AG08395 (cell line): Measurements from ENCODE around the gene MARCO.
"Not testable (repeated sequence)": the region's sequence is repeated elsewhere in the genome, so short reads cannot be mapped to it uniquely, and the experiment has no call there.

Experiments
- DNase-seq: peaks from one replicate; pipeline ENCODE4 v3.0.0; 2012; ENCODE audit warnings: mixed read lengths, low spot score

MARCO gene

DNA sequence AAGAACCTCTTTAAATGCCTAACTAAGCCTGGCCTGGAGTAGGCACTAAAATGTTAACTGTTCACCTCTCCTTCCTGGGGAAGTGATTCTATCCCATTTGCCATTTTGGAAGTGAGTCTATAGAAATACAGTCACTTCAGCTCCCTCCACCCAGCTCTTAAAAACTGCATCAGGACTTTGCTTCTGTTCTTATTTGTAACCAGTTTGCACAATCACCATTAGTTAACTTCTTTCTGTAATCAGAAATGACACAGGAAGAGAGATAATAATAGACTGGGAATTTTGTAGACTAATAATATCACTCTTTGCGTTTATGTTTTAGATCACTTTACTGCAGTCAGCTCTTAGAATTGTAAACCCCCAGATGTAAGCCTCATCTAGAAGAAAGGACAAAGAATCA, 16.0 kb upstream of the MARCO start:
- DNase-seq = no peak

DNA sequence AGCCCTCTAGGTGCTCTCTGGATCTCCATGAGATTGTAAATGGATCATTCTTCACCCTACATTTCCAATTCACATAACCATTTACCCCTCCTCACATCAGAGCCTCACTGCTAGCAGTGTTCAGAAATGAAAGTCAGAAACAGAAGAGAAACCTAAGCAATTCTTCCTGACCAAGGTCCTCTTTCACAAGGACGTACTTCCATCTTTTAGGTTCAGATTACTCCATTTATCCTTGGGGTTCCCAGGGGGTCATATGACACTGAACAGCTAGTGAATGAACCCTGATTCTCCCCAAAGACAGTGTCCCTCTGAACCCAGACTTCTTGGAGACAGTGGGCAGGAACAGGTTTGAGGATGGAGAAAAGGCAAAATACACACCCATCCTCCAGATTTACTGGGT, 12.9 kb upstream of the MARCO start:
- no peak for DNase-seq

DNA sequence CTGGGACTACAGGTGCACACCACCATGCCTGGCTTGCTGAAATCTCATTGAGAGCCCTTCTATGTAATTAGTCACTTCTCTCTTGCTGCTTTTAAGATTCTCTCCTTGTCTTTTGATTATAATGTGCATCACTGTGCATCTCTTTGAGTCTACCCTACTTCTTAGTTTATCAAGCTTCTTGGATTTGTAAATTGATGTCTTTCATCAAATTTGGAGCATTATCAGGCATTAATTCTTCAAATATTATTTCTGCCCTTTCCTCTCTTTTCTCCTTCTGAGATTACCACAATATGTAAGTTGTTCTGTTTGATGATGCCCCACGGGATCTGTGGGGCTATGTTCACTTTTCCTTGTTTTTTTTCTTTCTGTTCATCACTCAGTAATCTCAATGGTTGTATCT, 9.0 kb upstream of the MARCO start:
- DNase-seq = no peak

DNA sequence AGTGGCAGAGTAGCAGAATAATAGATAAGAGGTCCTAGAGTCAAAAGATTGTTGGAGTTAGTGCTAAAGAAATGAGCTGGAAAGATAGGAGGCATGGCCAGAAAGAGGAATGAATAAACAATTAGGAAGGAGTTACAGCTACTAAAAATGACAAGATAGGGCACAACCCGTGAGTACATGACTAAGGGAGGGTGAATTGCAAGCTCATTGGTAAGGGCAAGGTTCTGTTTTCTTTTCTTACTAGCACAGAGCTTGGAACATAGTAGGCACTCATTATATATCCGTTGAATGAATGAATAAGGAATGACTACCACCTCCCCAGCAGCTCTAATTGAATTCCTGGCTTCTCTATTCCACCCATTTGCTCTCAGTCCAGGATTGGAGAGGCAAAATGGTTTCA, 5.7 kb upstream of the MARCO start:
- DNase-seq = no peak

DNA sequence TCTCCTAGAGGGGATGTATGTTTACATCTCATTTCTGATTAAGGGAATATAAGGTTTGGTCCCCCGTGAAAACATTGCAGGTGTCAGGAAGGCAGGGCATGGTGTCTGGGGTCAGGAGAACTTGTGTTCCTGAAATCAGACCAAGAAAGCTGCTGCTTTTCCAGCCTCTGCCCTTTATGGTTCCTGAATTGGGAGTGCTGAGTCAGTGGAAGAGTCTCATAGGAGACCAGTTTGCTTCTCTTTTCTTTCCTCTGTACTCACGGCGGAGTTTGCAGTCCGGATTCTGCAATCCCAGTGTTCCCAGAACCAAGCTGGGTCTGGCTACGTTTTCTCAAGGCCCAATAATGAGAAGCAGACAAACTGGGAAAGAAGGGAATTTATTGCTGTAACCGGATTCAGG, 5.1 kb upstream of the MARCO start:
- DNase-seq = no peak

DNA sequence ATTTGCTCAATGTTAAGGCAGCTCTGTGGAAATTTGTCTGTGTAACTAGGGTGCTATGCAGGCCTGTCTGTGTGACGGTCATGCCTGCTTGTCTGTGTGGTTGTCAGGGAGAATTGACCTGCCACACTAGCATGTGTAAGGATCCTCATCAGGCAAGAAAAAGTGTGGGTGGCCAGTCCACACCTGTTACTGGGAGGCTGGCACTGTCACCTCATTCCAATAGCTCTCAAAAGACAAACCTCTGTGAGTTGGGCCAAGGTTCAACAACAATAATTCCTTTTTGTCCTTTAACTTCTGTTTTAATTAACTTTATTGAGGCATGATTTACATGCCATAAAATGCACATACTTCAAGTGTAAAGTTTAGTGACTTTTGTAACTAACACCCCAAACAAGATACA, 4.2 kb upstream of the MARCO start:
- DNase-seq = no peak

DNA sequence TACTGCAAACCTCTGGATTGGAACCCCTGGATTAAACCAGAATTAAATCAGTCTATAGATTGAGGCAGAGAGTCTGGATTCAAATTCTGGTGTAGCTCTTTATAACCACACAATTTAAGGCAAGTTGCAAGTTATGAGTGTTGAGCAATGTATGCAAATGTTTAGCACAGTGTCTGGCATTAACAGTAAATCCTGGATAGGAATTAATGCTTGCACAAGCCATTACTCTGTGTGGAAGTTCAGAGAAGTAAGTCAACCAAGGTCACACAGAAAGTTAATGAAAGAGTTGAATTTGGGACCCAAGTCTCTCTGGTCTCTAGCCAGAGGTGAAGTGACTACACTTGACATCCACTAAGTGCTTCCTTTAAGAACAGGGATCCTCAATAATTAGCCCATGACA, 2.0 kb upstream of the MARCO start:
- DNase-seq = no peak

DNA sequence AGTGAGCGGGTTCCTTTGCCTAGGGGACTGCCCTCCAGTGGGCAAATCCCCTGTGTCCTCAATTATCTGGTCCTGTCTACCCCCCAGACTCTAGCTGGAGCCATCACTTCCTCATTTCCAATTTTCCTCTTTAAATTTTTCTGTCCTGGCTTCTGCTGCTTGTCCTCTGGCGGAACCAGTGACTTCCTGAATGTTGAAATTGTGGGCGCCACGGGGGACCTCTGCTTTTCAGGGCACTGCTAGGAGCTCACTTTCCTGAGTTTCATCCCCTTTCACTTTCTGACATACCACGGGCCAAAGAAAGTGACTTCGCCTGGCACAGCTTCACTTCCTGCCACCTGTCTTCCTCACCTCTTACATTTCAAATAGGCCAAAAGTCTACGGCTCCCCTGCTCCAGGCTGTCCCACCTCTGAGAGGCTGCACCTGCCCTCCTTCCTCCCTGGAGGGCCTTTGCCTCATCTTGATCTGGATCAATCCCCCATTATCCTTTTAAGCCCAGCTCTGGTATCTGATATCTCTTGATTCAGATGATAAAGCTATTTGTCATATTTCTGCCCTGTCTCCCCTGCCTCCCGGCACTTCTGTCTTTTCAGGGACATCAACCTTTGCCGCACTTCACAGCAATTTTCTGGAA, 1.4 kb upstream of the MARCO start:
- DNase-seq = no peak

DNA sequence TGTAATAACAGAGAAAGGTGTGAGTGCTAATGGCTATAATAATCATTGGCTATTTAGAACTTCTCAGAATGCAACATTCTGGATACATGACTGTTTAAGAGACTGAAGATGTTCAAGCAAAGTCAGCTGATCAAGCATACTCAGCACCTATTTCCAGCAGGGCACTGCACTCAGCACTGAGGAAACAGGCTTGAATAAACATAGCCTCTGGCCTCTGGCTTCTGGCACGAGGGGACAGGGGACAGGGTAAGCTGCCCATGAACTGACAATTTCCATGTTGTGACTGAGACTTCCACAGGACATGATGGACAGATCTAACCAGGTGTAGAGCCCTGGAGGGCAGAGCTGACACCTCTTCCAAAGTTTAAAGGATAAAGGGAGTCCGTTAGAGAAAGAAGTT, 1.3 kb downstream of the MARCO start:
- no peak for DNase-seq

DNA sequence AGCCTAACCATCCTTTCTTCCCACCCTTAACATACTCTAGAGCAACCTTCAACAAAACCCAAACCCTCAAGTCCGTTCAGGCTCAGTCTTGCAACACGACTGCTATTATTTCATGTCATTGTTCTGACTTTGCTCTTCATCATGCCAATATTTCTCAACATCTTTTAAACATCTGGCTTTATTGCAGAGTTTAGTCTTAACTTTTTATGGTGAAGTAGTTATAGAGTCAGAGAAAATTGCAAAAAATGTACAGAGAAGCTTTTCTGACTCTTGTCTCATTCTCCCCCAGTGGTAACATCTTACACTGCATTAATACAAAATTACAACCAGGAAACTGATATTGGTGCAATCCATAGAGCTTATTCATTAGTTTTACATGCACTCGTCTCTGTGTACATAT, 3.9 kb downstream of the MARCO start:
- DNase-seq = no peak

DNA sequence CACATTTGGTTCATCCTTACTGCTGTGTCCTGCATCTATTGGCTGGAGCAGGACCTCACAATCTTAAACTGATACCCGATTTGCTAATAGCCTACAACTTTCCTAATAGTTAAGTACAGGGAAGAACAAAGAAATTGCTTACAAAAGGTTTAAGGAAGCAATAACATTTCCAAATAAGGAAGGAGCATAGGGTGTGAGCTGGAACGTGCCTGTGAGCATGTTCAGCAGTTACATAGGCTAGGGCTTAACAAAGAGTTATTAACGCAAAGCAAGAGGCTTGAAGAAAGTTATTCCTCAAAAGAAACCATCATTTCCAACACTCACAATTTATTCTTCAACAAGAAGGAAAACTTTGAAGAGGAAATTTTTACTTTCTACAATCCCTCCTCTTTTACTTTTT, 6.3 kb downstream of the MARCO start:
- not testable (repeated sequence) for DNase-seq

DNA sequence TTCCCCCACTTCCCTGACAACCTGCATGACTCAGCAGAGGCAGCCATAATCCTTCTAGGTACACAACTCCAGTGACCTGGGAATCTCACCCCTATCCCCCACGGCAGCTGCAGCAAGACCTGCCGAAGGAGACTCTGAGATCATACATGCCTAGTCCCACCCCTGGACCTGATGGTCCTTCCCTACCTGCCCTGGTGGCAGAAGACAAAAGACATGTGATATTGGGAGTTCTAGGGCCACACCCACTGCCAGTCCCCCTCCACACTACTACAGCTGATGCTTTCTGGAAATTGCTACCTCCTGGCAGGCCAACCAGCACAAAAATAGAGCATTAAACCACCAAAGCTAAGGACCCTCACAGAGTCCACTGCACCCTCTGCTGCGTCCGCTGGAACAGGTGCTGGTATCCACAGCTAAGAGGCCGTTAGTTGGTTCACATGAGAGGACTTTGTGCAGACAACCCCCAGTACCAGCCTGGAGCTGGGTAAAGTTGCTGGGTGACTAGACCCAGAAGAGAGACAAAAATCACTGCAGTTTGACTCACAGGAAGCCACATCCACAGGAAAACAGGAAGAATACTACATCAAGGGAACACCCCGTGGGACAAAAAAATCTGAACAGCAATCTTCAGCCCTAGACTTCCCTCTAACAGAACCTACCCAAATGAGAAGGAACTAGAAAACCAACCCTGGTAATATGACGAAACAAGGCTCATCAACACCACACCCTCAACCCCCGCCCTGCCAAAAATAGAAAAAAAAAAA, 12.5 kb downstream of the MARCO start:
- DNase-seq = no peak

DNA sequence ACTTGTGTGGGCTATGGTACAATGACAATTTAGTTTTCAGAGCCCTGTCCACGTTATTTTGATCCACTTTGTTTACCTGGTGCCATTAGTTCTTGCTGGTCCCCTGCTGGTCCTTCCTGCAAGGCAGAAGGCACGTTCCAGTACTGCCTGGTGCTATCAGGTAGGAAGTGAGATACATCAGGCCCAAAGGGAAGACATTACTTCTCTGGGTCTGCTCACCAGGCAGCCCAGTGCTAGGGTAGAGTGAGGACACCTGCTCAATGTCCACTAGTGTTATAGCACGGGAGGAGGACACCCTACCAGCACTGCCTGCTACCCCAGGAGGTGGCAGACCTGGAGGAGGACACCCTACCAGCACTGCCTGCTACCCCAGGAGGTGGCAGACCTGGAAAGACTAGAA, 23.7 kb downstream of the MARCO start:
- DNase-seq = no peak

DNA sequence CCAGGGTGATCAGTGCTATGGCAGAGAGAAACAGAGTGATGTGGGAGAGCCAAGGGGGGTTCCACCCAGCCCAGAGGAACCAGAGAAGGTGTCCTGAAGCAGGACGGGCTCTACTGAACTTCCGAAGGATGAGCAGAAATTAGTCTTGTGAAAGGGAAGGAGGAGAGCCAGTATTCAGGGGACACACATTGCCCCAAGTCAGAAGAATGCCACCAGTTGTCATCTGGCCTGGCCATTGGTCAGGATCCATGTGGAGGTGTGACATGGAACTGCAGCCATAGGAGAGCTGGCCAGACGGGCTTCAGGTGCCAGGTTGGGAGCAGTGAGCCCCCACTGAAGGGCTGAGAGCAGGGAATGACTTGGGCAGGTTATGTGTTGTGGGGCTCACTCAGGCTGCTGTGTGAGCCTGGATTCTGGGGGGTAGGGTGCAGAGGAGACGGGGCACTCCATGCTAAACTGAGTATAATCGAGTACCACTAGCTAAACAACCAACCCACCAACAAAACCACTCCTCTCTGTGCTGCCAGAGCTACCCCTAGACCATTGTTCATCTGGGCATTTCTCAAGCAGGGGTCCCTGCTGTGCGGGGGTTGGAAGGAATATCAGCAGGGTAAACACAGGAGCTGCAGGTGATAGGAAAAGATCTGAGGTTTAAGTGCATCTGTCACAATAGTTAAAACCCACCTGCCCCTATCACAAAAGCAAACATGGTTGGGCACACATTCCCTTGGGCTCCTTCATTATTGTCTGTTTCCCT, 25.3 kb downstream of the MARCO start:
- no peak for DNase-seq

DNA sequence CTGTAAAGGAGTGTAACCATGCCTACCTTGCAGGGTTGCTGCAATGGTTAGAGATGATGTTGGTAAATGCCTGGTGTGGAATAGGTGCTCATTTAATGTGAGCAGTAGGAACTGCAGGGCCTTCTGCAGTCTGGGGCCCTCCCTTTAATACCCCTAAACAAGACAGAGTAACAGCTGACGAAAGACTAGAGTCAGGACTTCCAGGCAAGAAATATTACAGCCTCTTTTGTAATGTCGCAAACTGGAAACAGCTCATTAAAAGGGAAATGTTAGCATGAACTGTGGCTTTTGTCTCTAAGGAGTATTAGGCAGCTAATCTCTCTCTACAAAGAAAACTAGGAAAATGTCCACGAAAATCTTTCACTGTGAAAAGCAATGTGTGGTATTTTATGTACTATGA, 26.0 kb downstream of the MARCO start:
- no peak for DNase-seq

DNA sequence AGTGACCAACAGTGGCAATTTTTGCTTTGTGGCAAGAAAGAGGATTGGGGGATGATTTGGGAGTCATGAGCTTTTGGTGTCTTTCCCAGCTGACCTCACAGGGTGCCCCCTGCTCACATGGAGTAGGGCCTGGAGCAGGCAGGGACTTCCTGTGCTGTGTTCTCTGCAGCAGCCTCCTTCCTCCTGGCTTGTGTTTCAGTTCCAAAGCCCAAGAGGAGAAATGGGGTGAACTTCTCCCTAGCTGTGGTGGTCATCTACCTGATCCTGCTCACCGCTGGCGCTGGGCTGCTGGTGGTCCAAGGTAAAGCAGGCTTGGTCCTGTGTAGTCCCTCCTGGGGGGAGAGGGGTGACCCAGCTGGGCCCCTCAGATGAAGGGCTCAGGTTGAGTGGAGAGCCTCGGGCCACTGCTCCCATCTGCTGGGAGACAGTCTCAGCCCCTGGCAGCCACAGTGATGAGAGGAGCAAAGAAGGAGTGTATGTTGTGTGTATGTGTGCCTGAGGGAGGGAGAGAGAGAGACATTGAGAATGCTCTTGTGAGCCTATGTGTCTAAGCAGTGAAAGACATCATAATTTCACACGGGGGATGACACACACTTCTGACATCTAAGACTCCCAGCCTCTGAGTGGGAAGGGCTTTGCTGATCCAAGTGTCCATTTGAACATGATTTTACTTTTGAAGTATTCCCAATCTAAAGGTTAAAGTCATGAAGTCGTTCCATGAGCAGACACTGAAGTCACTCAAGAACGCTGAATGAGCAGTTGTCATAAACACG, 27.2 kb downstream of the MARCO start:
- DNase-seq = no peak

DNA sequence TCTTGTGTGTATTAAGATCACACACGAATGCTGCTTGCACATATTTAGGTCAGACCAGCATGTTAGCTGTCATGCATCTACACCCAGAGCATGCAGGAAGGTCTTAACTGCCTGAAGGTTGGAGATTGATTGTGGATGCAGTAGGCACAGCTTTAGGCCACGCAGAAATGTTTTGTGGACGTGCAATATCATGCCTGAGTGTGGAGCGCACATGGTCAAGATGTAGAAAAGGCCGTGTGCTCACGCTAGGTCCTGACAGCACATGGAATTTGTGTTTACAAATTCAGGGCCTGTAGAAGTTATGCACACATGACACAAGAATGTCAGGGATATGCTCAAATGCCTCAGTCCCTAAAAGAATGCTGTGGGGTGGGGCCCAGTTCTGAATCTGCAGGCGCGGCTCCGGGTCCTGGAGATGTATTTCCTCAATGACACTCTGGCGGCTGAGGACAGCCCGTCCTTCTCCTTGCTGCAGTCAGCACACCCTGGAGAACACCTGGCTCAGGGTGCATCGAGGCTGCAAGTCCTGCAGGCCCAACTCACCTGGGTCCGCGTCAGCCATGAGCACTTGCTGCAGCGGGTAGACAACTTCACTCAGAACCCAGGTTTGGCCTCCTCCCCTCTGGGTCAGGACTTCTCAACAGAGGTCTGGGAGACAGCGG, 27.9 kb downstream of the MARCO start:
- no peak for DNase-seq

DNA sequence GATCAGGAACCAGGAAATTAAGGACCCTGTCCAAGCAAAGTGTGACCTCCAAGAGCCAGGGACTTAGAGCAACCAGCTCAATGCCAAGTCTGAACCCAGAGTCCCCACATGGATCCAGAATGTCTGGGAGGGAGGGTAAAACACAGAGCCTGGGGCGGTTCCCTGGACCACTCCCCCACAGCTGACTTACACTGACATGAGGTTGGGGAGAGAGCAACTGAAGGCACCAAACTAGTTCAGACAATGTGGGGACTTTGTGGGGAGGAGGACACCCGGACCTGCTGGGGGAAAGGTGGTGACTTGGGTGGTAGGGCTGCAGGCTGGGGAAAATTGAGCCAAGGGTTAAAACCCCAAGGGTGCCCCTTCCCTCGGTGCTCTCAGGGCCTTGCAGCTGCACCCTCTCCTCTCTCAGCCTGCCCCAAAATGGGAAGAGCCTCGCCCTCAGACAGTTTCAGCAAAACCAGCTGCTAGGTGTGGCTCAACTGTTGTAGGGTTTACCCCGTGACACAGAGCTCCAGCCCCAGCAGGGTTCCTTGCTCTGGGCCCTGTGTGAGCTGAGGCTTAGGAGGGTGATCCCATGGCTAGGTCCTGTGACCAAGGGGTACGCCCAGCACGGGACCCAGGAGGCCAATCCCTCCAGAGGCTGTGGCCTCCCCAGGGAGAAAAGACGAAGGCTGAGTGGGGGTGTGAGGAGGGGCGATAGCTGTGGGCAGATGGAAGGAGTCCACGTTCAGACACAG, 28.6 kb downstream of the MARCO start:
- DNase-seq = no peak

DNA sequence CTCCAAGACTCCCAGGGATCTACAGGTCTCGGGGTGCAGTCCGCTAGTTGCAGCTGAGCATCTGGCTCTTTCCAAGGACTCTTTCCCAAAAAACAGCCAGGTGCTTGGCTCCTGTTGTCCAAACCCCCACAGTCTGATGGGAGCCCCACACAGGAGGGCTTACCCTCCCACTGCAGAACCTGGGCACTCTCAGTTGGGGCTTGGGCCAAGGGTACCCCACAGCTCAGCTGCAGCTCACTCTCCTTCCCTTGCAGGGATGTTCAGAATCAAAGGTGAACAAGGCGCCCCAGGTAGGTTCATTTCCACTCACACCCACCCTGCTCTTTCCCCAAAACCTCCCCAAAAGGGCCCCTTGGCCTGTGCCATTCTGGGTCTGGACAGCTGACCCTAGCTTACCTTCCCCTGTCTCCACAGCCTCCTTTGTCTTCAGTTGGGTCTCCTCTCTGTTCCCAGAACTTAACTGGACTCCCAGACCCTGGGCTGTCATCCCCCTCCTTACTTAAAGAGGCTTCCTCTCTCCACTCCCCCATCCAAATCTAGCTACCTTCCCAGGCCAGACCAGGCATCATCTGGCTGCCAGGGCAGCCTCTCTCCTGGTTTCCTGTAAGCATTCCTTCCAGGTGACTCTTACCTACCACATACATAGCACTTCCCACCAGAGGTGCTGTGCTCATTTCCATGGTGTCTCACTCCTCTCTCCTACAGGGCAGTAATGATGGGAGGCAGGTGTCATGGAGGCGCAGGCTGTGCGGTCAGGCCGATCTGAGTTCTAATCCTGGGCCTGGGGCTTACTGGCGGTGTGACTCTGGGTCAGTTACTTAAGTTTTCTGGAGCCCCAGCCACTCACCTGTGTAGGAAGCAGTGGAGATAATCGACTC, 29.5 kb downstream of the MARCO start:
- no peak for DNase-seq

DNA sequence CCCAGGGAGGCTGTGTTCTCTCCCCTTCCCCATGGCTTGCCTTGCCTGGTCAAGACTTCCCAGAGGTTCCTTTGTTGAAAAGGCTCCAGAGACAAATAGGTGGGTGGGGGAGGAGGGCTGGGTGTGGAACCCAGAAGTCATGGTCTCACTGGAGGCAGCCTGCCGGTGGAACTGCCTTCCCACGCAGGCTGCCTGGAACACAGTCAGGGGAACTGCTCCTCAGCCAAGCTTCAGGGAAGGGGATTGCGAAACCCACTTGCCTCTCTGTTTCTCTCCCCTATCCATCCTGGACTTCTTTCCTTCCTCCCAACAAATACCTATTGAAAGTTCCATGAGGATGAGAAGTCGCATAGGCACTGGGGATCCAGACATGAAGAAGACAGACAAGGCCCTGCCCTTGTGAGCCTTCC, 31.6 kb downstream of the MARCO start:
- peak; percentile 54 for DNase-seq
